Panc1 (cell line): ENCODE results near the gene GOLGA6L10.
"Not testable (repeated sequence)": the region's sequence is repeated elsewhere in the genome, so short reads cannot be mapped to it uniquely, and the experiment has no call there.

Source experiments
- CTCF ChIP-seq: fragments of 450-650 bp; IDR thresholded peaks from 2 replicates; pipeline ENCODE4 v1.5.1; 2017; ENCODE audit warnings: mild to moderate bottlenecking
- POLR2AphosphoS5 ChIP-seq: IDR thresholded peaks from 2 replicates; pipeline ENCODE4 v1.6.1; 2012; ENCODE audit warnings: mild to moderate bottlenecking, low read depth, low read length, moderate library complexity
- REST ChIP-seq, 2 experiments: IDR thresholded peaks; 2 replicates each; pipeline ENCODE4 v1.6.1; 2011 to 2012; ENCODE audit warnings: low read depth in 2 of 2, control low read depth in 1 of 2, low read length in 1 of 2, mild to moderate bottlenecking in 1 of 2, moderate library complexity in 1 of 2; ENCODE audit not compliant: insufficient read depth in 1 of 2

- not testable (repeated sequence) for TF ChIP-seq CTCF; REST (IDR thresholded peaks at IDR 0.05; ENCODE audit: insufficient read depth in 1 of 2, low read depth in 2 of 2, low read length in 1 of 2); POLR2AphosphoS5
Observed at GRCh38 chr15:82345176-82345575, 4.1 kb downstream of the GOLGA6L10 start.
